Muscle of leg (tissue), 11 donors: ENCODE data around the gene ZSWIM7. TPM values are rescaled to one million over a fixed set of nuclear protein-coding genes. Genes with fewer than 3 reads are reported as not detected.
A peak's percentile ranks its signal among the peaks of the same experiment; 100 is the strongest.
"Not testable (repeated sequence)": the region's sequence is repeated elsewhere in the genome, so short reads cannot be mapped to it uniquely, and the experiment has no call there.

Experiments used
- DNase-seq: peaks from one replicate; pipeline ENCODE4 v3.0.0; 2013
- H3K27ac ChIP-seq: one replicate; pipeline ENCODE4 v1.5.1; 2013; ENCODE audit warnings: mild to moderate bottlenecking, low read length, control low read depth
- H3K27me3 ChIP-seq: one replicate; pipeline ENCODE4 v1.6.1; 2013; ENCODE audit warnings: low read length; ENCODE audit not compliant: control insufficient read depth, insufficient read depth
- H3K36me3 ChIP-seq: one replicate; pipeline ENCODE4 v1.6.1; 2013; ENCODE audit warnings: low read length; ENCODE audit not compliant: control insufficient read depth, insufficient read depth
- H3K4me1 ChIP-seq: one replicate; pipeline ENCODE4 v1.6.1; 2013; ENCODE audit warnings: low read length; ENCODE audit not compliant: control insufficient read depth, insufficient read depth
- H3K4me3 ChIP-seq: one replicate; pipeline ENCODE4 v1.5.1; 2013; ENCODE audit warnings: low read length, control low read depth
- H3K9me3 ChIP-seq: replicated peaks from 2 replicates; pipeline ENCODE4 v1.6.1; 2013; ENCODE audit warnings: low read depth, low read length; ENCODE audit not compliant: control insufficient read depth
- WGBS: methylation state at CpG from one replicate; pipeline ENCODE4 v1.1.5; 2013; ENCODE audit warnings: missing lambda C conversion rate; ENCODE audit not compliant: insufficient coverage; 5-methylcytosine and 5-hydroxymethylcytosine counted together
- polyA plus RNA-seq, 8 donors: library from polyadenylated mRNA; unstranded; fragments of 120-200 nt; gene quantifications; one replicate each; pipeline versions ENCODE4 v1.2.1 to v1.2.3, GENCODE V29; 2013; ENCODE audit warnings: inconsistent platforms in 1 of 8, low replicate concordance in 1 of 8; ENCODE audit not compliant: insufficient read length in 8 of 8, insufficient read depth in 1 of 8
- total RNA-seq: library from RNA; stranded (reverse); fragments of 120-200 nt; gene quantifications from one replicate; pipeline ENCODE4 v1.2.4, GENCODE V29; 2013

Gene ZSWIM7
- total and polyA plus RNA-seq, 9 donors = 25.3 to 49.5 (median 33.2) TPM

GRCh38 chr17:16001226-16001897, 1.9 kb upstream of the ZSWIM7 start:
- no peaks in the 10 kb centered on the region for H3K9me3 ChIP-seq
- H3K27me3 ChIP-seq = no peaks in the 10 kb centered on the region
- H3K27ac ChIP-seq = no peak overlapping the region
- H3K4me1 ChIP-seq = peaks cover 9% of the 10 kb centered on the region
- peaks cover 54% of the 10 kb centered on the region for H3K36me3 ChIP-seq
- H3K4me3 ChIP-seq = no peak overlapping the region
- DNase-seq = no peak

DNA sequence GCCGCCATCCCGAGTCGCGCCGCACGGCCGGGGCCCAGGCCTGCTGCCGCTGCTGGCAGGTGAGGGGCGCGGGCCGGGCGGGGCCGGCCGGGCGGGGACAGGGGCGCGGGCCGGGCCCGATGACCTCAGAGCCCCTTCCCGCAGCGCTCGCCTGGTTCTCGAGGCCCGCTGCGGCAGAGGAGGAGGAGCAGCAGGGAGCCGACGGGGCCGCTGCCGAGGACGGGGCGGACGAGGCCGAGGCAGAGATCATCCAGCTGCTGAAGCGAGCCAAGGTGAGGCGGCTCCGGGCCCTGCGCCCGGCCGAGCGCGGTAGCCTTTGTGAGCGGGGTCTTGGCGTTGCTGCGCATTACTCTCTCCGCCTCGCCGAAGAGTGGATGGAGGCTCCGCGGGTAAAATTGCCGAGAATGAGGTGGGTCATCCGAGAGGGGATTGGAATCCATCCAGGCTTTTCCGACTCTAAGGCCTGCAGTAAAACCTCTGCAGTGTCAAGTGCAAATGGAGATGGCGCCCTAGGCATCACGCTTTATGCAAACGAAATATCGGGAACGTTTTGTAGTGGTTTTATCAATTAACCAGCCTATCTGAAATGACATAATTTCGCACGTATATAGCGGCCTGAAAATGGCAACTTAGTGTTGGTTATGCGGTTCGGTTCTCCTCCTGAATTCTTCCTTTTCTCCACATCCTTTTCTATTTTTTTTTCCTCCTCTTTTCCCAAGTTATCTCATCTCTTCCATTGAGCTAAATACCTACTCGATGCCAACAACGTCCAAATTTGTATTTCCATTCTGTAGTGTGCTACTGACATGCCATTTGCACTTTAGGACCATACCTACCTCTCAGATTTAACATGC, 697 bp upstream of the ZSWIM7 start:
- no peaks in the 10 kb centered on the region for H3K27me3 ChIP-seq
- under 1% methylated on average over 59 of the region's 64 CpGs for WGBS
- H3K4me3 ChIP-seq = peak overlapping the region; percentile 86
- peaks cover 45% of the 10 kb centered on the region for H3K36me3 ChIP-seq
- H3K27ac ChIP-seq = peak overlapping the region; percentile 94
- H3K9me3 ChIP-seq = no peaks in the 10 kb centered on the region
- peak; percentile 73 for DNase-seq
- peaks cover 9% of the 10 kb centered on the region for H3K4me1 ChIP-seq

GRCh38 chr17:15998031-15998562, 1.4 kb downstream of the ZSWIM7 start:
- peak; percentile 32 for DNase-seq
- Histone ChIP-seq H3K36me3 (peaks cover 30% of the 10 kb centered on the region), H3K27ac (no peak overlapping the region), H3K4me3 (no peak overlapping the region), H3K9me3 (no peaks in the 10 kb centered on the region), H3K27me3 (no peaks in the 10 kb centered on the region), H3K4me1 (peaks cover 9% of the 10 kb centered on the region)
- WGBS = 80% methylated on average over 1 of the region's 4 CpGs

DNA sequence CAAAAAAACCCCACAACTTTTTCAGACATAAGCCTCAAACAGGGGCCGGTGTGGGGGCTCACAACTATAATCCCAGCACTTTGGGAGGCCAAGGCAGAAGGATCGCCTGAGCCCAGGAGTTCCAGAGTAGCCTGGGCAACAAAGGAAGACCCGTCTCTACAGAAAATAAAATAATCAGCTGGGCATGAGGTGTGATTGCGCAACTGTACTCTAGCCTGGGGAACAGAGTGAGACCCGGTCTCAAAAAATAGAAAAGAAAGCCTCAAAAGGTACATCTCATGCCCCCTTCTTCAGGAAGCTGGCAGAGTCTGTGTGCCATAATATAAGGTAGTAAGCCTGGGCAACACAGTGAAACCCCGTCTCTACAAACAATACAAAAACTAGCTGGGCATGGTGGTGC, 3.2 kb downstream of the ZSWIM7 start:
- Histone ChIP-seq H3K27ac (no peak overlapping the region), H3K9me3 (no peaks in the 10 kb centered on the region), H3K27me3 (no peaks in the 10 kb centered on the region), H3K4me1 (peaks cover 7% of the 10 kb centered on the region), H3K4me3 (no peak overlapping the region), H3K36me3 (peaks cover 19% of the 10 kb centered on the region)
- 88% methylated on average over 3 of the region's 6 CpGs for WGBS
- DNase-seq = no peak

- H3K4me3 ChIP-seq = no peak overlapping the region
- no peaks in the 10 kb centered on the region for H3K9me3 ChIP-seq
- no peak for DNase-seq
- H3K27me3 ChIP-seq = no peaks in the 10 kb centered on the region
- H3K36me3 ChIP-seq = peaks cover 62% of the 10 kb centered on the region
- H3K27ac ChIP-seq = no peak overlapping the region
- 69% methylated on average over 2 of the region's 5 CpGs for WGBS
- H3K4me1 ChIP-seq = no peaks in the 10 kb centered on the region
These were observed 17.6 kb downstream of the ZSWIM7 start for GRCh38 chr17:15981646-15982580.

DNA sequence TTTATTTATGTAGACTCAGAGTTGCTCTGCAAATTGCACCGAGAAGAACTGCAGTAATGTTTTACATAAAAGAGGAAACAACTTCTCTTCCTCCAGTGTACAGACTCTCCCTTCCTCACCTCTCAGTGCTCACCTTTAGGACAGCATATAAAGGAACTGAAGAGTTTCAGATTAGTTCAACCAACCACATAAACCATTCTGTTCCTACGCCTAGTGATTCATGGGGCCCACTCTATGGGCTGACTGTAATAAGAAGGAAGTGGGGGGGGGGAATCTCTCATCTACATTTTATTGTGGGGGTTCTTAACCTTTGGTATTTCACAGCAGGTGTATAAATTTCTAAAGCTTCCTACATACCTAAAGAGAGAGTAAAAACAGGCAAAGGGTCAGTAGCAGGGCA, 18.3 kb downstream of the ZSWIM7 start:
- WGBS = no CpG with 5 or more reads among the region's 2 CpGs
- H3K4me3 ChIP-seq = no peak overlapping the region
- H3K4me1 ChIP-seq = no peaks in the 10 kb centered on the region
- no peaks in the 10 kb centered on the region for H3K27me3 ChIP-seq
- peaks cover 64% of the 10 kb centered on the region for H3K36me3 ChIP-seq
- H3K27ac ChIP-seq = no peak overlapping the region
- no peaks in the 10 kb centered on the region for H3K9me3 ChIP-seq
- DNase-seq = no peak

- not testable (repeated sequence) for H3K27me3 ChIP-seq, H3K27ac ChIP-seq, H3K9me3 ChIP-seq, H3K4me3 ChIP-seq, DNase-seq, H3K4me1 ChIP-seq
- peaks cover 62% of the 10 kb centered on the region for H3K36me3 ChIP-seq
- WGBS = no CpG with 5 or more reads among the region's 4 CpGs
These were observed 20.5 kb downstream of the ZSWIM7 start for GRCh38 chr17:15979013-15979412.

- Histone ChIP-seq H3K36me3 (peaks cover 60% of the 10 kb centered on the region), H3K27ac (no peak overlapping the region), H3K9me3 (no peaks in the 10 kb centered on the region), H3K27me3 (no peaks in the 10 kb centered on the region), H3K4me1 (no peaks in the 10 kb centered on the region), H3K4me3 (no peak overlapping the region)
- whole genome bisulfite sequencing = 60% methylated on average over 1 of the region's 1 CpG
- no peak for DNase-seq
These were observed 20.9 kb downstream of the ZSWIM7 start for GRCh38 chr17:15978606-15979005.

DNA sequence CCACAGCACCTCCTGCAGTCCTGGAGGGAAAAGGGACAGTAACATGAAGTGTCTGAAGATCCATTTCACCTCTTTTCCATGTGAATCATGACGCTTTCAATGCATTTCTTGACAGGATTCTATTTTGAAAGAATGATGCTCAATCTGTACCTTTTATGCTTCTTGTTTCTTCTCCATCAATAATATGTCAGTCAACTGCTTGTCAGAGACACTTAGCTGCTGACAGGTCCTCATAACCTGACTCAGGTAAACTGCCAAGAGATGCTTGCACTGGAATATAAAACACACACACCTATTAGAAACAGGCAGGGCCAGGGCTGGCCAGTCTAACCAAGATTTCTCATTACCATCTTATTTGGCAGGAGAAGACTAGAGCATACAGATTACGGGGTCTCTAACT, 21.6 kb downstream of the ZSWIM7 start:
- Histone ChIP-seq H3K9me3 (no peaks in the 10 kb centered on the region), H3K4me1 (no peaks in the 10 kb centered on the region), H3K4me3 (no peak overlapping the region), H3K27ac (no peak overlapping the region), H3K27me3 (no peaks in the 10 kb centered on the region), H3K36me3 (peaks cover 57% of the 10 kb centered on the region)
- WGBS = 100% methylated on average over 1 of the region's 2 CpGs
- no peak for DNase-seq
